HCT116 (cell line): ENCODE measurements around the gene ZSWIM6.

ENCODE experiments used
- CEBPB ChIP-seq: IDR thresholded peaks from 2 replicates; pipeline ENCODE4 v1.6.1; 2012; ENCODE audit warnings: low read depth
- ELF1 ChIP-seq: IDR thresholded peaks from 2 replicates; pipeline ENCODE4 v1.6.1; 2012; ENCODE audit warnings: low read depth, borderline replicate concordance
- EZH2 ChIP-seq: fragments of 200-600 bp; sonication (generic); IDR thresholded peaks from 2 replicates; pipeline ENCODE4 v1.6.1; 2017; ENCODE audit warnings: antibody characterized with exemption, mixed run types
- FOSL1 ChIP-seq: IDR thresholded peaks from 2 replicates; pipeline ENCODE4 v1.6.1; 2012; ENCODE audit warnings: low read depth
- JUND ChIP-seq: IDR thresholded peaks from 2 replicates; pipeline ENCODE4 v1.6.1; 2012
- POLR2A ChIP-seq: IDR thresholded peaks from 2 replicates; pipeline ENCODE4 v1.7.0; 2011; ENCODE audit warnings: borderline replicate concordance; ENCODE audit not compliant: insufficient read depth, insufficient read length; ENCODE audit errors: extremely low read depth
- SIN3A ChIP-seq: IDR thresholded peaks from 2 replicates; pipeline ENCODE4 v1.6.1; 2012; ENCODE audit warnings: low read depth
- SRF ChIP-seq: IDR thresholded peaks from 2 replicates; pipeline ENCODE4 v1.6.1; 2012; ENCODE audit warnings: low read depth
- ZNF274 ChIP-seq: fragments of 200-500 bp; sonication (Bioruptor generic); IDR thresholded peaks from 2 replicates; pipeline ENCODE4 v1.6.1; 2014; ENCODE audit warnings: mild to moderate bottlenecking, low read depth, low read length, inconsistent platforms
- TF ChIP-seq, protein P1 (sequence below), 3 experiments: fragments of 200-600 bp in 1 of 3; sonication (generic) in 1 of 3; IDR thresholded peaks in 2 of 3; conservative IDR thresholded peaks in 1 of 3; 2 replicates each; pipeline ENCODE4 v1.5.1; 2012 to 2017; ENCODE audit warnings: low read depth in 2 of 3, low read length in 2 of 3, antibody characterized with exemption in 1 of 3, borderline replicate concordance in 1 of 3, control low read depth in 1 of 3, mild to moderate bottlenecking in 1 of 3, mixed read lengths in 1 of 3, mixed run types in 1 of 3, moderate library complexity in 1 of 3; ENCODE audit not compliant: insufficient read depth in 1 of 3
- TF ChIP-seq, protein P2 (sequence below): IDR thresholded peaks from 2 replicates; pipeline ENCODE4 v1.6.1; 2012
- TF ChIP-seq, protein P3 (sequence below): IDR thresholded peaks from 2 replicates; pipeline ENCODE4 v1.6.1; 2012; ENCODE audit warnings: low read depth

DNA sequence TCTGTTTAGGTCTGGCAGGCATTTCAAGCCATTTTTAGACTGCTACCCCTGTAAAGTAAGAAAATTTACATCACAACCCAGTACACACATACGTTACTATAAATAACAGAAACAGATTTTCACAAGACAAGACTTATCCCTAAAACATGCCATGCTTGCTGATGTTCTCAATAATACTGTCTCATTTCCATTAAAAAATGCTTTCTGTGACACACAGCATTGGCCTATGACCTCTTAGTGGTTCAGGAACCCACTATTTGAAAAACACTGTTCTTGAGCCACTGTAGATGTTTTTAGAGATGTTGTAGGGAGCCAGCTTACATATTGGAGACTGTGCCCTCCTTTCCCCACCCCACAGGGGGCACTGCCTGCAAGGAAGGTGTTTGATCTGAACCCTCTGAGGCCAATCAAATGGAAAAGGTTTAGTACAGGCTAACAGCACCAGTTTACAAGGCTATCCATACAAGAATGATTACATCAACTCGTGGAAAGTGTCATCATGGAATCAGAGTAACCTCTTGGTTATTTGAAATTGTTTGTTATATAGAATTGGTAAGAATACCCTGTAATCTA lies 30.8 kb downstream of the ZSWIM6 start:
- TF ChIP-seq, protein P1, sequence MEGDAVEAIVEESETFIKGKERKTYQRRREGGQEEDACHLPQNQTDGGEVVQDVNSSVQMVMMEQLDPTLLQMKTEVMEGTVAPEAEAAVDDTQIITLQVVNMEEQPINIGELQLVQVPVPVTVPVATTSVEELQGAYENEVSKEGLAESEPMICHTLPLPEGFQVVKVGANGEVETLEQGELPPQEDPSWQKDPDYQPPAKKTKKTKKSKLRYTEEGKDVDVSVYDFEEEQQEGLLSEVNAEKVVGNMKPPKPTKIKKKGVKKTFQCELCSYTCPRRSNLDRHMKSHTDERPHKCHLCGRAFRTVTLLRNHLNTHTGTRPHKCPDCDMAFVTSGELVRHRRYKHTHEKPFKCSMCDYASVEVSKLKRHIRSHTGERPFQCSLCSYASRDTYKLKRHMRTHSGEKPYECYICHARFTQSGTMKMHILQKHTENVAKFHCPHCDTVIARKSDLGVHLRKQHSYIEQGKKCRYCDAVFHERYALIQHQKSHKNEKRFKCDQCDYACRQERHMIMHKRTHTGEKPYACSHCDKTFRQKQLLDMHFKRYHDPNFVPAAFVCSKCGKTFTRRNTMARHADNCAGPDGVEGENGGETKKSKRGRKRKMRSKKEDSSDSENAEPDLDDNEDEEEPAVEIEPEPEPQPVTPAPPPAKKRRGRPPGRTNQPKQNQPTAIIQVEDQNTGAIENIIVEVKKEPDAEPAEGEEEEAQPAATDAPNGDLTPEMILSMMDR (IDR thresholded peaks at IDR 0.05 in 2 of 3, conservative IDR thresholded peaks at IDR 0.05 in 1 of 3; ENCODE audit: borderline replicate concordance in 1 of 3, insufficient read depth in 1 of 3, low read depth in 2 of 3, low read length in 2 of 3), result peak; percentile 16 to 49 (median 32); a peak in 3 of 6 replicates
- no peak for TF ChIP-seq CEBPB
- TF ChIP-seq EZH2, result no peak
- TF ChIP-seq, protein P2, sequence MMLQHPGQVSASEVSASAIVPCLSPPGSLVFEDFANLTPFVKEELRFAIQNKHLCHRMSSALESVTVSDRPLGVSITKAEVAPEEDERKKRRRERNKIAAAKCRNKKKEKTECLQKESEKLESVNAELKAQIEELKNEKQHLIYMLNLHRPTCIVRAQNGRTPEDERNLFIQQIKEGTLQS, result no peak
- no peak for TF ChIP-seq POLR2A
- TF ChIP-seq JUND, result no peak
- TF ChIP-seq ZNF274, result no peak
- TF ChIP-seq, protein P3, sequence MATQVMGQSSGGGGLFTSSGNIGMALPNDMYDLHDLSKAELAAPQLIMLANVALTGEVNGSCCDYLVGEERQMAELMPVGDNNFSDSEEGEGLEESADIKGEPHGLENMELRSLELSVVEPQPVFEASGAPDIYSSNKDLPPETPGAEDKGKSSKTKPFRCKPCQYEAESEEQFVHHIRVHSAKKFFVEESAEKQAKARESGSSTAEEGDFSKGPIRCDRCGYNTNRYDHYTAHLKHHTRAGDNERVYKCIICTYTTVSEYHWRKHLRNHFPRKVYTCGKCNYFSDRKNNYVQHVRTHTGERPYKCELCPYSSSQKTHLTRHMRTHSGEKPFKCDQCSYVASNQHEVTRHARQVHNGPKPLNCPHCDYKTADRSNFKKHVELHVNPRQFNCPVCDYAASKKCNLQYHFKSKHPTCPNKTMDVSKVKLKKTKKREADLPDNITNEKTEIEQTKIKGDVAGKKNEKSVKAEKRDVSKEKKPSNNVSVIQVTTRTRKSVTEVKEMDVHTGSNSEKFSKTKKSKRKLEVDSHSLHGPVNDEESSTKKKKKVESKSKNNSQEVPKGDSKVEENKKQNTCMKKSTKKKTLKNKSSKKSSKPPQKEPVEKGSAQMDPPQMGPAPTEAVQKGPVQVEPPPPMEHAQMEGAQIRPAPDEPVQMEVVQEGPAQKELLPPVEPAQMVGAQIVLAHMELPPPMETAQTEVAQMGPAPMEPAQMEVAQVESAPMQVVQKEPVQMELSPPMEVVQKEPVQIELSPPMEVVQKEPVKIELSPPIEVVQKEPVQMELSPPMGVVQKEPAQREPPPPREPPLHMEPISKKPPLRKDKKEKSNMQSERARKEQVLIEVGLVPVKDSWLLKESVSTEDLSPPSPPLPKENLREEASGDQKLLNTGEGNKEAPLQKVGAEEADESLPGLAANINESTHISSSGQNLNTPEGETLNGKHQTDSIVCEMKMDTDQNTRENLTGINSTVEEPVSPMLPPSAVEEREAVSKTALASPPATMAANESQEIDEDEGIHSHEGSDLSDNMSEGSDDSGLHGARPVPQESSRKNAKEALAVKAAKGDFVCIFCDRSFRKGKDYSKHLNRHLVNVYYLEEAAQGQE, result no peak
- no peak for TF ChIP-seq SRF
- no peak for TF ChIP-seq SIN3A
- TF ChIP-seq ELF1, result no peak
- no peak for TF ChIP-seq FOSL1
